ENCODE results near the gene HECW1.

DNA sequence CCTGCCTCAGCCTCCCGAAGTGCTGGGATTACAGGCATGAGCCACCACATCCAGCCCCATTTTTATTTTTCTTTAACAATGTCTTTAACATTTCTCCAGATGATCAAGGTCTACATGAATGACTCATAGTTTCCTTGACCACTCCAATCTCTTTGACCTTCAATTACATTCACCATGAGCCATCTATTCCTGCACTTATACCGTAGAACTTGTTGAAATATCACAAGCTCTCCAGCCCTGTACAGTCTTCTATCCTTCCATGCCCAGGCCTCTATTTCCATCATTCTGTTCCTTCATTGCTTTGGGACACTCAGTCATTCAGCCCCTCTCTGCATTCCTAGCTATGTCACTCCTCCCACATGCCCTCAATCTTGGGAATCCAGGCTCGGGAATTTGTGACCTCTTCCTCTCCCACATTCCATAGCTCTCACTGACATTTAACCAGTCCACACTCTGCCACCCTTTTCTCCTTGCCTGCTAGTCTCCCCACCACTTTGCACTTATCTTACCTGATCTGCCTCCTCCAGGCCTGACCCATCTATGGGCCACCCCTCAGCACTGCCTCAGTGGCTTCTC lies 318.7 kb downstream of the HECW1 start:
- TF ChIP-seq, protein P1, sequence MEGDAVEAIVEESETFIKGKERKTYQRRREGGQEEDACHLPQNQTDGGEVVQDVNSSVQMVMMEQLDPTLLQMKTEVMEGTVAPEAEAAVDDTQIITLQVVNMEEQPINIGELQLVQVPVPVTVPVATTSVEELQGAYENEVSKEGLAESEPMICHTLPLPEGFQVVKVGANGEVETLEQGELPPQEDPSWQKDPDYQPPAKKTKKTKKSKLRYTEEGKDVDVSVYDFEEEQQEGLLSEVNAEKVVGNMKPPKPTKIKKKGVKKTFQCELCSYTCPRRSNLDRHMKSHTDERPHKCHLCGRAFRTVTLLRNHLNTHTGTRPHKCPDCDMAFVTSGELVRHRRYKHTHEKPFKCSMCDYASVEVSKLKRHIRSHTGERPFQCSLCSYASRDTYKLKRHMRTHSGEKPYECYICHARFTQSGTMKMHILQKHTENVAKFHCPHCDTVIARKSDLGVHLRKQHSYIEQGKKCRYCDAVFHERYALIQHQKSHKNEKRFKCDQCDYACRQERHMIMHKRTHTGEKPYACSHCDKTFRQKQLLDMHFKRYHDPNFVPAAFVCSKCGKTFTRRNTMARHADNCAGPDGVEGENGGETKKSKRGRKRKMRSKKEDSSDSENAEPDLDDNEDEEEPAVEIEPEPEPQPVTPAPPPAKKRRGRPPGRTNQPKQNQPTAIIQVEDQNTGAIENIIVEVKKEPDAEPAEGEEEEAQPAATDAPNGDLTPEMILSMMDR (IDR thresholded peaks at IDR 0.05), result no peak
- no peak for TF ChIP-seq EZH2 (IDR thresholded peaks at IDR 0.05; ENCODE audit: borderline replicate concordance, insufficient read depth, low read depth, low read length, poor library complexity, severe bottlenecking)

Data from B cell (primary cell).